ENCODE measurements around the gene NACAD. TPM values are rescaled to one million over a fixed set of nuclear protein-coding genes. Genes with fewer than 3 reads are reported as not detected.

NACAD gene
- total RNA-seq, 6 donors from 2014 or later = 1.0 to 4.3 (median 2.3) TPM

- 79 to 82% methylated on average over 3 of the region's 3 CpGs for WGBS, 2 donors
- DNase-seq (no peak), ATAC-seq (ENCODE audit: low FRiP score in 2 of 2) (no peak)
- H3K27ac ChIP-seq = no peak overlapping the region
- TF ChIP-seq CTCF (IDR thresholded peaks at IDR 0.05) = no peak
- TF ChIP-seq EP300 (IDR thresholded peaks at IDR 0.05) = no peak
- no peak for TF ChIP-seq POLR2AphosphoS5 (IDR thresholded peaks at IDR 0.05)
- no peak for TF ChIP-seq POLR2A (IDR thresholded peaks at IDR 0.05)
- H3K9me3 ChIP-seq = no peaks in the 10 kb centered on the region
- H3K4me1 ChIP-seq = peaks cover 0 to 17% (median 13%) of the 10 kb centered on the region in 4 donors
- H3K36me3 ChIP-seq = no peaks in the 10 kb centered on the region
- no peak overlapping the region for H3K4me3 ChIP-seq
- peaks cover 0 to 15% (median 6%) of the 10 kb centered on the region in 4 donors for H3K27me3 ChIP-seq
Measured at GRCh38 chr7:45092931-45093235, 4.1 kb upstream of the NACAD start.

- Histone ChIP-seq H3K27me3 (peaks cover 0 to 15% (median 6%) of the 10 kb centered on the region in 4 donors), H3K27ac (no peak overlapping the region), H3K9me3 (no peaks in the 10 kb centered on the region), H3K4me3 (no peak overlapping the region), H3K4me1 (peaks cover 0 to 17% (median 13%) of the 10 kb centered on the region in 4 donors), H3K36me3 (no peaks in the 10 kb centered on the region)
- DNase-seq (no peak), ATAC-seq (ENCODE audit: low FRiP score in 2 of 2) (no peak)
- TF ChIP-seq EP300 (IDR thresholded peaks at IDR 0.05) (no peak), CTCF (IDR thresholded peaks at IDR 0.05) (no peak), POLR2AphosphoS5 (IDR thresholded peaks at IDR 0.05) (no peak), POLR2A (IDR thresholded peaks at IDR 0.05) (no peak)
- WGBS, 2 donors = 72 to 79% methylated on average over 7 of the region's 7 CpGs
Measured at GRCh38 chr7:45092100-45092930, 3.5 kb upstream of the NACAD start.

GRCh38 chr7:45089341-45089891 lies 647 bp upstream of the NACAD start:
- ATAC-seq (ENCODE audit: low FRiP score in 2 of 2) = peak; percentile 16 to 58
- peak overlapping the region in 2 of 4 donors; percentile 61 to 71 for H3K27ac ChIP-seq
- WGBS, 2 donors = 5 to 10% methylated on average over 11 to 22 of the region's 22 CpGs
- peaks cover 0 to 17% (median 13%) of the 10 kb centered on the region in 4 donors for H3K4me1 ChIP-seq
- H3K4me3 ChIP-seq = peak overlapping the region; percentile 31 to 68 (median 58)
- H3K27me3 ChIP-seq = peaks cover 0 to 15% (median 6%) of the 10 kb centered on the region in 4 donors
- no peaks in the 10 kb centered on the region for H3K9me3 ChIP-seq
- DNase-seq = peak in 1 of 2 donors; percentile 84
- H3K36me3 ChIP-seq = no peaks in the 10 kb centered on the region
- no peak for TF ChIP-seq EP300 (IDR thresholded peaks at IDR 0.05)
- TF ChIP-seq POLR2A (IDR thresholded peaks at IDR 0.05) = no peak
- no peak for TF ChIP-seq CTCF (IDR thresholded peaks at IDR 0.05)
- no peak for TF ChIP-seq POLR2AphosphoS5 (IDR thresholded peaks at IDR 0.05)

GRCh38 chr7:45088146-45088701 lies 545 bp downstream of the NACAD start:
- no peaks in the 10 kb centered on the region for H3K36me3 ChIP-seq
- WGBS, 2 donors = 43 to 54% methylated on average over 12 to 18 of the region's 29 CpGs
- peak in 1 of 2 donors; percentile 2 for ATAC-seq (ENCODE audit: low FRiP score in 2 of 2)
- H3K4me3 ChIP-seq = peak overlapping the region; percentile 31 to 68 (median 58)
- peaks cover 0 to 15% (median 6%) of the 10 kb centered on the region in 4 donors for H3K27me3 ChIP-seq
- DNase-seq = no peak
- peaks cover 0 to 17% (median 13%) of the 10 kb centered on the region in 4 donors for H3K4me1 ChIP-seq
- TF ChIP-seq POLR2AphosphoS5 (IDR thresholded peaks at IDR 0.05) (no peak), POLR2A (IDR thresholded peaks at IDR 0.05) (no peak), EP300 (IDR thresholded peaks at IDR 0.05) (no peak), CTCF (IDR thresholded peaks at IDR 0.05) (no peak)
- no peaks in the 10 kb centered on the region for H3K9me3 ChIP-seq
- peak overlapping the region in 3 of 4 donors; percentile 60 to 71 (median 61) for H3K27ac ChIP-seq
